Activated CD8-positive, alpha-beta T cell treated with anti-CD3 and anti-CD28 coated beads for 36 hours (primary cell): Measurements from ENCODE around the gene SLC25A27. TPM values are rescaled to one million over a fixed set of nuclear protein-coding genes. Genes with fewer than 3 reads are reported as not detected.

ENCODE experiments used
- ATAC-seq: fragments of 200-7000 bp; cut with Tn5 transposase; one replicate; pipeline ENCODE4 v1.10.0; 2021; ENCODE audit warnings: mild to moderate bottlenecking, moderate library complexity
- CTCF ChIA-PET: fragments of 350-600 bp; sonication (Branson Sonifier 250); formaldehyde crosslinking; loops from one replicate; lab custom pipeline; 2021; ENCODE audit warnings: antibody characterized with exemption; lab: Charles Lee
- POLR2A ChIA-PET: fragments of 350-600 bp; sonication (Branson Sonifier 250); formaldehyde crosslinking; loops from one replicate; lab custom pipeline; 2021; ENCODE audit warnings: antibody characterized with exemption; lab: Charles Lee
- DNase-seq: peaks from one replicate; pipeline ENCODE4 v3.0.0-alpha.2; 2020
- H3K27ac Mint-ChIP-seq: one replicate; pipeline ENCODE4 v1.8.0; 2021; ENCODE audit warnings: mild to moderate bottlenecking, mixed read lengths
- H3K27me3 Mint-ChIP-seq: one replicate; pipeline ENCODE4 v1.8.0; 2021; ENCODE audit warnings: mixed read lengths
- H3K36me3 Mint-ChIP-seq: one replicate; pipeline ENCODE4 v1.8.0; 2021; ENCODE audit warnings: low read depth, mixed read lengths
- H3K4me1 Mint-ChIP-seq: one replicate; pipeline ENCODE4 v1.8.0; 2021; ENCODE audit warnings: low read depth, mixed read lengths
- H3K4me3 Mint-ChIP-seq: one replicate; pipeline ENCODE4 v1.8.0; 2021; ENCODE audit warnings: mild to moderate bottlenecking, moderate library complexity, mixed read lengths
- H3K9me3 Mint-ChIP-seq: one replicate; pipeline ENCODE4 v1.8.0; 2021; ENCODE audit warnings: mixed read lengths
- intact Hi-C: fragments of 100-400 bp; cut with micrococcal nuclease; formaldehyde crosslinking; loops from one replicate; pipeline ENCODE4 v1.10.0; 2022
- total RNA-seq, 2 experiments: library from RNA; stranded (reverse); gene quantifications; one replicate each; pipeline ENCODE4 v1.2.3, GENCODE V29; 2021
- TF ChIP-seq, protein P1 (sequence below): fragments of 200-600 bp; IDR thresholded peaks from one replicate; pipeline ENCODE4 v1.8.0; 2022; ENCODE audit warnings: antibody characterized with exemption, mild to moderate bottlenecking

The SLC25A27 gene
- total RNA-seq, 2 experiments from 2014 or later, result 0.70 to 0.85 TPM

DNA sequence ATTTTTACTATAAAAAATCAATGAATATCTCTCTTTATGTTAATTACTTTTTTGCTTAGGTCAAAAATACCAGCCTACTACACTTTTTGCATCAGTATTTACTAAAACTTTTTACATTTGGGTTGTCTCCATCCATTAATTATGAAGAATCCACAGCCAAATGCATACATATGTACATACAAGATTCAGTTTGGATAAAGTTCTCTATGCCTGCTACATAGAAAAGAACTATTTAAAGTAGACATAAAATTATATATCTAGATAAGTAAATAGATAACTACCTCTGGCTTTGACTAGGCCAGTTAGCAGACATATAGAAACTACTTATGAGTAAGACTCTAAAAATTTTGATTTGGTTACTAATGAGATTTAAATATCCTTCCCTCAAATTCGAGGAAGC, 47.2 kb downstream of the SLC25A27 start:
- ChIA-PET CTCF (no interaction called here), POLR2A (no interaction called here)
- Mint-ChIP-seq H3K36me3 (no peaks in the 10 kb centered on the region), H3K9me3 (no peaks in the 10 kb centered on the region), H3K4me3 (no peak overlapping the region), H3K27ac (no peak overlapping the region), H3K27me3 (peaks cover 28% of the 10 kb centered on the region), H3K4me1 (no peaks in the 10 kb centered on the region)
- ATAC-seq, result no peak
- DNase-seq, result no peak
- intact Hi-C loops, result no loop called here
- TF ChIP-seq, protein P1, sequence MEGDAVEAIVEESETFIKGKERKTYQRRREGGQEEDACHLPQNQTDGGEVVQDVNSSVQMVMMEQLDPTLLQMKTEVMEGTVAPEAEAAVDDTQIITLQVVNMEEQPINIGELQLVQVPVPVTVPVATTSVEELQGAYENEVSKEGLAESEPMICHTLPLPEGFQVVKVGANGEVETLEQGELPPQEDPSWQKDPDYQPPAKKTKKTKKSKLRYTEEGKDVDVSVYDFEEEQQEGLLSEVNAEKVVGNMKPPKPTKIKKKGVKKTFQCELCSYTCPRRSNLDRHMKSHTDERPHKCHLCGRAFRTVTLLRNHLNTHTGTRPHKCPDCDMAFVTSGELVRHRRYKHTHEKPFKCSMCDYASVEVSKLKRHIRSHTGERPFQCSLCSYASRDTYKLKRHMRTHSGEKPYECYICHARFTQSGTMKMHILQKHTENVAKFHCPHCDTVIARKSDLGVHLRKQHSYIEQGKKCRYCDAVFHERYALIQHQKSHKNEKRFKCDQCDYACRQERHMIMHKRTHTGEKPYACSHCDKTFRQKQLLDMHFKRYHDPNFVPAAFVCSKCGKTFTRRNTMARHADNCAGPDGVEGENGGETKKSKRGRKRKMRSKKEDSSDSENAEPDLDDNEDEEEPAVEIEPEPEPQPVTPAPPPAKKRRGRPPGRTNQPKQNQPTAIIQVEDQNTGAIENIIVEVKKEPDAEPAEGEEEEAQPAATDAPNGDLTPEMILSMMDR, result no peak

DNA sequence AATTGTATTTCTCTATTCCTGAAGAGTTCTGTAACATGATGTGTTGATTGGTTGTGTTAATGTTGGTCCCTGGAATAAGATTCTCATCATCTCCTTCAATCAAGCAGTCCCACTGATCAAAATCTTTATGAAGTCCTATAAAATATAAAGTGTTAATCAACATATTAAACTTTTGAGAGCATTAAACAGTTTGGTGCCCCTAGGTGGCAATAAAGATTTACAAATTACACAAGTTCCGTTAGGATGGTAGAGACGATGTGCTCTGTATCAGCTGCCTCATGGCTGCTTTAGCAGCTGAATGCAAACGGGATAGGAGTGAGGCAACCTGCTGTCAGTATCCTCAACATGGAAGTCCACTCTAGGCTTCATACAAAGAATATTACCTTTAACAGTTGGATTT, 51.8 kb downstream of the SLC25A27 start:
- ATAC-seq, result peak; percentile 37
- POLR2A ChIA-PET, result no interaction called here

DNA sequence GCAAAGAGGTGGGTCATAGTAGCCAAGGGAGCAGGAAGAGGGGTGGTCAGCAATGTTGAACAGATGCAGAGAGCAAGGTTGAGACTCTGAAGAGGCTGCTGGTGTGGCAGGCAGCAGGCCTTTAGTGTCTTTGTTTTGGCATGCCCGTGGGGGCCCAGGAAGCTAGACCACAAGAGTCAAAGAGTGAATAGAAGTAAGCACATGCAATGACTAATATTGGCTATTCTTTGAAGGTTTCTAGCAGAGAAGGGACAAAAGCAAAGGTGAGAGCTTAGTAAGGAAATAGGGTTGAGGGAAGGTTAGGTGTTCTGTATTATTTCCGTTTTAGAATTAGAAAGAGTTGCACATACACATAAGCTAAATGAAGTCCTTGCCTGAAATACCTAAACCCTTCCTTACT, 53.7 kb downstream of the SLC25A27 start:
- H3K27ac Mint-ChIP-seq, result no peak overlapping the region
- peak; percentile 12 for DNase-seq
- intact Hi-C loops, result no loop called here

More for the DNA sequence above, 51.8 kb downstream of the SLC25A27 start:
- CTCF ChIA-PET, result interaction anchor here (0.9 kb wide), 1 partner anchor 287 kb away, joined by 3 read pairs; no protein-coding TSS in a partner anchor
- Mint-ChIP-seq H3K9me3 (no peaks in the 10 kb centered on the region), H3K4me3 (no peak overlapping the region), H3K27ac (no peak overlapping the region), H3K27me3 (peaks cover 33% of the 10 kb centered on the region), H3K4me1 (no peaks in the 10 kb centered on the region), H3K36me3 (no peaks in the 10 kb centered on the region)
- no peak for DNase-seq
- intact Hi-C loops, result no loop called here
- TF ChIP-seq, protein P1, result no peak

DNA sequence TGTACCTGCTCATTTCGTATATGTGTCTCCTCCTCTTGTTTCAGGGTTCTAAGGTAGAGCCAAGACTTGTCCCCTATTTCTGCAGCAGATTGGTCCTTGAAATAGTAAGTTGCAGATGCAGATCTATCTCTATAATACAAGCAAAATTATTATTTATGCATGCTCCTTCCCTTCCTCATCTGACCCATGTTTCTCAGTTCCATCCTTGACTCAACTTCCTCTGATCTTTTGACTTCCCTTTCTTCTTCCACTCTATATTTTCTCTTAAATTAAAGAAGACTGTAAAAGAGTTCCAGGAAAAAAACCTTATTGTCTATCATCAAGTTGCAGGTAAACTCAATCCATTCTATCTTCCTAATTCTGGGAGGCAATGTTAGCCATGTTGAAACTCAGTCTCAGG, 58.7 kb downstream of the SLC25A27 start:
- H3K4me1 Mint-ChIP-seq, result no peaks in the 10 kb centered on the region
- H3K9me3 Mint-ChIP-seq, result no peaks in the 10 kb centered on the region
- no peaks in the 10 kb centered on the region for H3K36me3 Mint-ChIP-seq
- no peak for ATAC-seq
- no peak for DNase-seq
- no peak overlapping the region for H3K27ac Mint-ChIP-seq
- TF ChIP-seq, protein P1, result no peak
- peaks cover 21% of the 10 kb centered on the region for H3K27me3 Mint-ChIP-seq
- ChIA-PET POLR2A (no interaction called here), CTCF (no interaction called here)
- intact Hi-C loops, result no loop called here
- no peak overlapping the region for H3K4me3 Mint-ChIP-seq

More for the DNA sequence above, 53.7 kb downstream of the SLC25A27 start:
- Mint-ChIP-seq H3K9me3 (no peaks in the 10 kb centered on the region), H3K4me3 (no peak overlapping the region), H3K36me3 (no peaks in the 10 kb centered on the region), H3K4me1 (no peaks in the 10 kb centered on the region), H3K27me3 (peaks cover 36% of the 10 kb centered on the region)
- peak; percentile 39 for ATAC-seq
- ChIA-PET POLR2A (no interaction called here), CTCF (no interaction called here)
- TF ChIP-seq, protein P1, result no peak

DNA sequence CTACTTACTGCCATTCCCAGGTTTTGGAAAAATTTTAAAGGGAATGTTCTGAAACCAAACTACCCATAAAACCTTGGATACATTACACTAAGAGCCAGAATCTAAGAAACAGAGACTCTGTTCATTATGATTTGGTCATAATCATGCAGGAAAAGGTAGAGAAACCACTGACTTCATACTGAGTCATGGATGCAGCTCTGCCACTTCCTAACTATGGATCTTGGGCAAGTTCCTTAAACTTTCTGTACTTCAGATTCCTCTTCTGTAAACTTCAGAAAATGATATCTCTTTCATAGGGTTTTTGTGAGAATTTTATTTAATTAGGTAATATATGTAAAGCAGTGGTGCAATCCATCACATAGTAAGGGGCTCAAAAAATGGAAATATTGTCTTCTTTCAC, 62.4 kb downstream of the SLC25A27 start:
- Mint-ChIP-seq H3K4me3 (no peak overlapping the region), H3K27me3 (peaks cover 17% of the 10 kb centered on the region), H3K36me3 (no peaks in the 10 kb centered on the region), H3K27ac (no peak overlapping the region), H3K9me3 (no peaks in the 10 kb centered on the region), H3K4me1 (no peaks in the 10 kb centered on the region)
- no peak for ATAC-seq
- DNase-seq, result no peak
- intact Hi-C loops, result no loop called here
- POLR2A ChIA-PET, result no interaction called here
- TF ChIP-seq, protein P1, result no peak
- CTCF ChIA-PET, result no interaction called here
